ENCODE data around the gene TNF.
A peak's percentile ranks its signal among the peaks of the same experiment; 100 is the strongest.

TNF gene

DNA sequence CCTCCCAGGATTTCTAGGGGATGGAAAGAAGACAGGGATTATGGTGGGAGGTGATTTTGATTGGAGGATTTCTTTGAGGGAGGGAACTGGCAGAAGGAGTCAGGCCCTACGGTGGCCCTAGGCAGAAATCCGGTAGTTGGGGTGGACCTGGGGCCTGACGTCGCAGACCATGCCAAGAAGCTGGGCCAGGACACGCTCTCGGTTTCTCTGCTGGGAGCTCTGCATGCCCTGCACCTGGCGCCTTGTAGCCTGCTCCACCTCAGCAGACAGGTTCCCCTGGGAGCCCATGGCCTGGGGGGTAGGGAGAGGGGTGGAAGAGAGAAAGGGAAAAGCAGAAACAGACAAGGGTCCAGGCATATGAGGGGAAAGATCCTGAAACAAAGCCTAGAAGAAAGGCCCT lies 30.1 kb upstream of the TNF start:
- DNase-seq, result no peak

DNA sequence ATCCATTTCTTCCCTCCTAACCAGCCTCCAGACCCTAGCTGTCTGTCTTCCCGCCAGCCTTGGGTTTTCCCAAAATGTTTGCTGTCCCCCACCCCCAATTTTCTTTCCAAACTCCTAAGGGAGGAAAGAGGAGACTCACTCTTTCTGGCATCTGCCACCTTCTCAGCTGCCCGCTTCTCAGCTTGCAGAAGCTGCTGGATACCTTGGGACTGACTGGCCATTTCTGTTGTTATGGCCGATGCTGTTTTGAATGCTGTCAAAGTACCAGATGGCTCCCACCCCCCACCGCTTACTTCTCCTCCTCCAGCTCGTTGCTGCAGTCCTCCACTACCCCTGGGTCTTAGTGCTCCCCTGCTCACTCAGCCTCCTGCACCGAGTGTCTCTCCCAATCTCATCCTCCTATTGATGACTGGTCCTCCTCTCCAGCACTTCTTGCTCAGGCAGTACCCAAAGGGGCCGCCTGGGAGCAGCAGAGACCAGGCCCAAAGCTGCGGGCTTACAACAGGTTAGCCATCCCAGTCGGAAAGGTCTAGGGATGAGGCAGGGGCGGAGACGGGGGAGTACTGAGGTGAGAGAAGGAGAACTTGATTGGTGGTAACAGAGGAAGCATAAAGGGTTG lies 28.9 kb upstream of the TNF start, which contains the start of gene ATP6V1G2:
Gene ATP6V1G2 (minus strand): TSS at position 270 of the 619 bp plus-strand sequence. CDS start 49 bp downstream, at position 221.
- peak; percentile 87 for DNase-seq

DNA sequence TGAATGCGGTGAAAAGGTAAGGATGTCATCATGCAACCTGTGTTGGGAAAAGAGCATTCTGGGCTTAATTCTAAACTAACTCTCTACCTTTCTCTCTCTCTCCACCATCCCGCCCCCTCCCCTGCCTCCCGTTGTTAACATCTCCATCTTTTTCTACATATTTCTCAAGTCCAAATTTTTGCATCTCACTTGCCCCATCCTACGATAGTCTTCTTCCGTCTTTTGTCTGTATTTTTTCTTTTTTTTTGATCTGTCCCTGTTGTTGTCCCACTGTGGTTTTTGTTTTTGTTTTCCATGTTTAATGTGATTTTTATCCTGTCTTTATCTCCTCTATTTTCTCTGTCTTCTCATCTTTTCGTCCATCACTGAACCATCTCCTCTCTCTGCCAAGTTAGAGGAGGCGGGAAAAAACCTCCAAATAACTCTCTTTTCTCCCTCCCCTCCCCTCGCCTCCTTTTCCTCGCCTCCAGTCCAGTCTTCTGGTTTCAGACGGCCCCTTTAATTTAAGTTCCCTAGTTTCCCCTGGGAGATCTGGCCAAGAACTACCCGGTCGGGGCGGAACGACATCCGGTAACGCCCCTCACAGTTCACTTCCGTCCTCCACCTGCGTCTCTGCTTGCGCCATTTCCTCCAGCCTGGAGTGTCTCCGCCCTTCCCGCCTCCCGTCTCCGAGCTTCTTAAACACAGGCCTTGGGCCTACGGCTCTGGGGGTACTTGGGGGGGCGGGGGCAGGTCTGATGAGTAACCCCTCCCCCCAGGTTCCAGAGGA lies 28.2 kb upstream of the TNF start, which contains the start of gene NFKBIL1:
Gene NFKBIL1 (plus strand): TSS at position 651 of the 769 bp plus-strand sequence. CDS start 87 bp downstream, at position 738.
- DNase-seq, result peak; percentile 93

DNA sequence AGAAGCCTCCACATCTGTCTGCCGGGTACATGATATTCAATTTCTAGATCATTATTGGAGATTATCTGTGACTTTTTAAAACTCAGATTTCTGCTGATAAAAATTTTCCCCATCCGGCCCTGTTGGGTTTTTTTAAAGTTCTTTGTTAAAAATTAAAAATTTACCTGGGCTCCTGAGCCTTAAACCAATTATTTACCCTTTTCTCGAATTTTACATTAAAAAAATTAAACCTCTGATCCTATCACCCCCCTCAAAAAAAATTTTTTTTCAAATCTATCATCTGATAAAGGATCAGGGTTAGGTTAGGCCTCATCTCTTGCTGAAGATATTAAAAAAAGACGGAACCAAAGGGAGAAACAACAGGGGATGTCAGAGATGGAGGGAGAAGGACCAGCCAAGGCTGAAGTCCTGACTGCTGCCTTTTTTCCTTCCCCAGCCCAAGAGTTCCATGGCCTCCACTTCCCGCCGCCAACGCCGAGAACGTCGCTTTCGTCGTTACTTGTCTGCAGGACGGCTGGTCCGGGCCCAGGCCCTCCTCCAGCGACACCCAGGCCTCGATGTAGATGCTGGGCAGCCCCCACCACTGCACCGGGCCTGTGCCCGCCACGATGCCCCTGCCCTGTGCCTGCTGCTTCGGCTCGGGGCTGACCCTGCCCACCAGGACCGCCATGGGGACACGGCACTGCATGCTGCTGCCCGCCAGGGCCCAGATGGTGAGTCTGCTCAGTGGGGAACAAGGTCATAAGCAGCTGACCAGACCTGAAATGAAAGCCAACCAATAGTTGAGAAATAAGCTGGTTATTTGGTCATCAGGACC lies 27.4 kb upstream of the TNF start:
- DNase-seq, result no peak

DNA sequence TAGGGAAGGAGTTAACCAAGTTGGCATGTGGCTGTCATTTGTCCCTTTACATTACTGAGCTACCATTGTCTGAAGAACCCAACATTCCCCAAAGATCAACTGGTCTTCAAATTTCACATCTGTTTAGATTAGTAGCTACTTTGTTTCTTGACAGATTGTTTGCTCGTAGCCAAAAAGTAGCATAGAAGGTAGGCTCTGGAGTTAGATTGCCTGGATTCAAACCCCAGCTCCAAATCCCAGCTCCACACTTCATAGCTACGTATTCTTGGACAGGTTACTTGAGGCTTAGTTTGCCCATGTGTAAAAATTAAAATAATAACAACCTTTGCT lies 26.9 kb upstream of the TNF start:
- no peak for DNase-seq

DNA sequence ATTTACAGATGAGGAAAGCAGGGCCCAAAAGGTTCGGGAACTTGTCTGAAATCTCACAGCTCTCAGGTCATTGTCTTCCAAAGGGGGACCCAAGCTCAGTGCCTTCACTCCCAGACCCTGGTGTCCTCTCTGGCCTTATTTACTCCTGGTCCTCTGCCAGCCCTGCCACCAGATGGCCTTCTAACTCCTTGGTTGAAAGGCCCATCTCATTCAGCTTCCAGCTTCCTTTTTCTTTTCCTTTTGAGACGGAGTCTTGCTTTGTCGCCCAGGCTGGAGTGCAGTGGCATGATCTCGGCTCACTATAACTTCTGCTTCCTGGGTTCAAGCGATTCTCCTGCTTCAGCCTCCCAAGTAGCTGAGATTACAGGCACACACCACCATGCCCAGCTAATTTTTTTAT lies 24.0 kb upstream of the TNF start:
- DNase-seq, result peak; percentile 77

DNA sequence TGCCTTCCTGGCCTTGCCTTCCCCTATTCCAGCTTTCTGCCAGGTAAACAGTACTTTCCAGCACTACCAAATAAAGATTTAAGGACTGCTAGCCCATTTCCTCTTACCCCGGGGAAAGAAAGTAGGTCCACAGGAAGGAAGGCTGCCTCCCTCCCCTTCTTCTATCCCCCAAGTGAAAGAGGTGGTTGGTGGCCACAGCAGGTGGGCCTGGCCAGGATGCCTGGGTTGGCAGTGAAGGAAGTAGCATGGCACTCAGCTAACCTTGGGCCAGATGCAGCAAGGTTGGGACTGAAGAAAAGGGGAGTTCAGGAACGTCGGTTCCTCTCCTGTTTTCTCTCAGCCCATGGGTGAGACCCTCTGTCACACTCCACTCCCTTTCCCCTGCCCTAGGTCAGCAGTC lies 19.1 kb upstream of the TNF start:
- no peak for DNase-seq

DNA sequence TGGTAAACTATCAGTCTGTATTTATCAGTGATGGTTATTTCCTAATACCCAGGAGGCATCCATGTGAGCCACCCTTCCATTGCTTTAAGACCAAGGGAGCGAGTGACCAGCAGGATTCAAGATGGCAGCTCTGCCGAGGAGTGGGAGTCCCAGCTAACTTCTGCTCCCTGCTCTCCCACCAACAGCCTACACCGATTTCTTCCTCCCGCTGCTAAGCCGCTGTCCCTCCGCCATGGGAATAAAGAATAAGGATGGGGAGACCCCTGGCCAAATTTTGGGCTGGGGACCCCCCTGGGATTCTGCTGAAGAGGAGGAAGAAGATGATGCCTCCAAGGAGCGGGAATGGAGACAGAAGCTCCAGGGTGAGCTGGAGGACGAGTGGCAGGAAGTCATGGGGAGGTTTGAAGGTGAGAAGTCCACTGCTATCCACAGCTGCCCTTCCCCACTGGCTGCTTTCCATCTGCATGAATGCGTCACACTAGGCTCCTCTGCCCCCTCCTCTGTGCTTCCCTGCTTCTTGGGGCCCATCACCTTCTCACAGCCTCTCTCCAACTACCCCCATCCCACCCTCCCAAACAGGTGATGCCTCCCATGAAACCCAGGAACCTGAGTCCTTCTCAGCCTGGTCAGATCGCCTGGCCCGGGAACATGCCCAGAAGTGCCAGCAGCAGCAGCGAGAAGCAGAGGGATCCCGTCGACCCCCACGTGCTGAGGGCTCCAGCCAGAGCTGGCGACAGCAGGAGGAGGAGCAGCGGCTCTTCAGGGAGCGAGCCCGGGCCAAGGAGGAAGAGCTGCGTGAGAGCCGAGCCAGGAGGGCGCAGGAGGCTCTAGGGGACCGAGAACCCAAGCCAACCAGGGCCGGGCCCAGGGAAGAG lies 17.7 kb upstream of the TNF start:
- DNase-seq, result no peak

DNA sequence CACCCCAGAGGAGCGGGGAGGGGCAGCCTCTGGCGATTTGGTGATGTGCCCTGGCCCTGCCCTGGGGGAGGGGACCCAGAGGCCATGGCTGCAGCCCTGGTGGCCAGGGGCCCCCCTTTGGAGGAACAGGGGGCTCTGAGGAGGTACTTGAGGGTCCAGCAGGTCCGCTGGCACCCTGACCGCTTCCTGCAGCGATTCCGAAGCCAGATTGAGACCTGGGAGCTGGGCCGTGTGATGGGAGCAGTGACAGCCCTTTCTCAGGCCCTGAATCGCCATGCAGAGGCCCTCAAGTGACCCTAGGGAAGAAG lies 17.1 kb upstream of the TNF start:
- DNase-seq, result no peak

DNA sequence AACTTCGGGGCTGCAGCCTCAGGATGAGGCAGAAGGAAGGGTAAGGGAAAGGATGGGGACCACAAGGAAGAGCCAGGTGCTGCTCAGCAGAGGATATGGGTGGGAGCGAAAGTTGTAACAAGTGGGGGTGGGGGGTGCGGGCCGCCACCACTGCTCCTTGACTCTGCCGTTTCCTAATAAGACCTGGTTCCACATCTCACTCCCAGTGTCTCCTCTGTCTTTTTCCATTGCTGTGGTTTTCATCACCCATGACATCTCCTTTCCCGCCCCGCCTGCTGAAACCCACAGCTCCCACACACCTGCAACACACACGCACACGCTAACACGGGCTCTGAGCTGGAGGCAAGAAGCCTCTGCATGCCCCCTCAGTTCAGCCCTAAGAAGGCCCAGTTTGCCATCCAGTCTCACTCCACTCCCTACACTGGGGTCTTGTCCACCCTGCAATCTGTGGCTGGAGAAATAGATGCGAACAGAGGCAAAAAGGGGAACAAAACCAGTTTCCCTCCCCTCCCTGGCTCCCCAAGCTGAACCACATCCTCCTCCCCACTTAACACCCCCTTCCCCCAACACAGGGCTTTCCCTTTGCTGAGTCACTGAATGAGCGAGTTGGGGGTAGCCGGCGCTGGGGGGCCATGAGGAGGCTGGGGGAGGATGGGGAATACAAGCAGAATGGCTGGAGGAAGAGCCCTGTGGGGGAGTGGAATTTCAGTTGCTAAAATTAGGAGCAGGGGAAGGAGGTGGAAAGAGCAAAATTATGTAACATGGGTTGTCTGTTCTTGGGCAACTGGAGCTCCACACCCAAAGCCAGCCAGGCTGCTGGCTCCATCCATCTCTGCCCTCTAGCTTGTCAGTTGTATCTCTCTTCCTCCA lies 16.5 kb upstream of the TNF start:
- DNase-seq, result peak; percentile 74

DNA sequence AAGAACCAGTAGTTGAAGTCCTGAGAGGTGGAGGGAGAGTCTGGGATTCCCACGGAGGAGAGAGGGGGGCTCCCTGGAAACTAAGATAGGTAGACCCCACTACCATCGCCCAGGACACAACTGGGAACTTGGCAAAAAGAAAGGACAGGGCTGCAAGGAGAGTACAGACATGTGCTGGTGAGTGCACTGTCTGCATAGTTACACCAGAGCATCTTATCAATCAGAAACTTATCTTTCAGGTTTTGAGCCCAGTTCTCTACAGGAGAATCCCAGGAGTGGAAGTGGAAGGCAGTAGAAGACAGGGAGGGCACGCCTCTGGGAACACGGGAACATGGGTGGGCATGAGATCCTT lies 15.8 kb upstream of the TNF start:
- no peak for DNase-seq

DNA sequence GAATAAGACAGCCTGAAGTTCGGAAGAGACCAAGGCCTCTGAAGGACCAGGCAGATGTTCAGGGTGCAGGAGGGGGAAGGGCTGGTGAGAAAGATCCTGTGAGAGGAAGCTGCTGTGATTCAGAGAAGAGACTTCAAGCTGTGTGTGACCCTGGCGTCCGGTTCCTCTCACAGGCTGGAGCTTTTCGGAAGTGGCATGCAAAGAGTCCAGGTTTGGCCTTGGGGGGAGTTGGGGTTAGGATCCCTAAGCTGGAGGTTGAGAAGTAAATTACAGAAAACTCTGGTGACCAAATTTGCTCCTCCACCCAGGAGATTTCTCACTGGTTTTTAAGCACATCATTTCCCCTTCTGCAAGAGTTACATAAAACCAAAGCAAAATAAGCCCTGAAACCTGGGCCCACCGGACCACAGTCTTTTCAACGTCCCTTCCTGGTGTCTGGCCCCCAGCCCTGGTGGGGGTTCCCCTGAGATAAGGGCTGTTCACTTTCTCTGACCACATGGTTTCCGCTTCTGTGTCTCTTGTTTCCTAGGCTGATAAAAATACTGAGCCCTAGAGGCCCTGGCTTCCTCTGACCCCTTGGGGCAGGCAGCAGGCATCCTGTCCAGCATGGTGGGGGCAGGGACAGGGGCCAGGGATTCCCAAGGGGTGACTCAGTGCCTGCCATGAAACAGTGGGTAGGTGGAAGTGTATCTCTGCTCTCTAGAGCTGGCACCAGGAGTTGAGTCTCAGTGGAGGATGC lies 15.2 kb upstream of the TNF start:
- DNase-seq, result peak; percentile 62

DNA sequence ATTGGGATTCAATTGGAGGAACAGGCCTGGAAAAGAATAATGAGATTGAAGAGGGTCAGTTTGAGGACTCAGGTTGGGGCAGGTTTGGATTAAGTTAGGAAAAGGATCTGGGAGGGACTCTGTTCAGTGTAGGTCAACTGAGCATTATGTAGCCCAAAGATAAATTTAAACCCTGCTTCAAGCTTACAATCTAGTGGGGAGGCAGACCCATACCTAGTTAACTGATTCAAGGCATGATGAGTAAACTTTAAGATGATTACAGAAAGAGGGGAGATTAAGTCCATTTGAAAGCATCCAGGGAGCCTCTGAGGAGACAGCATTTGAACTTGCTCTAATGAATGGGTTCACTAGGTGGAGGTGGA lies 14.7 kb upstream of the TNF start:
- DNase-seq, result no peak

DNA sequence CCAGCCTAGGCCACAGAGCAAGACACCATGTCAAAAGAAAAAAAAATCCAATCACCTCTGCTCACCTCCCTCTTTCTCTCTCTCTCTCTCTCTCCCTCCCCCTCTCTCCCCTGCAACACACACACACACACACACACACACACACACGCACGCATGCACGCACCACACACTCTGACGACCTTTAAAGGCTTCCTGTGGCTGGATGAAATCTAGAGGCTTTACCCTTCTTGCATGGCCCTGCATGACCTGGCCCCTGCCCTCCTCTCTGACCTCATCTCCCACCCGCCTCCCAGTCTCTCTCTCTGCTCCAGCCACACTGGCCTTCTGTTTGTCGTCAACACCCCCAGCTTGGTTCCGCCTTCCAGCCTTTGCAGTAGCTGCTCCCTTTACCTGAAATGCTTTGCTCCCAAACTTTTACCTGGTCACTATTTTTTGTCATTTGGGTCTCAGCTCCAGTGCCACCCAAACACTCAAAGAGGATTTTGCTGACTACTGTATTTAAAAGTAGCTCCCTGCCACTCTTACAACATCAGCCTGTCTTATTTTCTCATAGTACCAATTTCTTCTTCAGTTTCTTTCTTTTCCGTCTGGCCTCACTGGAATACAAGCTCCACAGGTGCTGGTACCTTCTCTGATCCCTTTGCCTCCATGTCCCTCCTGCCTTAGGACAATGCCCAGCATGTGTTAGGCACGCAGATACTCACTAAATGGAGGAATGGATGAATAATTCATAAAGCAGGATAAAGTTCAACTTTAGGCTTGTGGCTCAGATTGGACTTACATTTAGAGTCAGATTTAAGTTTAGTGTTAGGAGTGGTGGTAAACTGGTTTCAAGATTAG lies 7.6 kb upstream of the TNF start:
- DNase-seq, result peak; percentile 50

DNA sequence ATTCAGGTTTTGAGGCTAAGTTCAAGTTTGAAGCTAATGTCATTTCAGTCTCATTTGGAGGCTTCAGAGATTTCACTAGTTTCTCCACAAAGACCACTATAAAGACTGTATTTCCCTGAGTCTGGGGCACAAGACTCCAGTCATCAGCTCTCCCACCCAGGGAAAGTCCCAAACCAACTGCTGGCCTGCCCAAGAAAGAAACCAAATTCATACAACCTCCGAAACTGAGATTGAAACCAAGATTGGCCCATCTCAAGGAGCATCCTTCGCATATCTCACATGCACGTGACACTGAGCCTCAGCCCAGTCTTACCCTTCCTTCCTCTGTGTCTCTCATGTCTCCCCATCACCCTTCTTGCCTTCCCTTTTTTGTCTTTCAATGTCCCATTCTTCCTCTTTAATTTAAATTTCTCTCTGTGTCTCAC lies 6.8 kb upstream of the TNF start:
- DNase-seq, result peak; percentile 88

DNA sequence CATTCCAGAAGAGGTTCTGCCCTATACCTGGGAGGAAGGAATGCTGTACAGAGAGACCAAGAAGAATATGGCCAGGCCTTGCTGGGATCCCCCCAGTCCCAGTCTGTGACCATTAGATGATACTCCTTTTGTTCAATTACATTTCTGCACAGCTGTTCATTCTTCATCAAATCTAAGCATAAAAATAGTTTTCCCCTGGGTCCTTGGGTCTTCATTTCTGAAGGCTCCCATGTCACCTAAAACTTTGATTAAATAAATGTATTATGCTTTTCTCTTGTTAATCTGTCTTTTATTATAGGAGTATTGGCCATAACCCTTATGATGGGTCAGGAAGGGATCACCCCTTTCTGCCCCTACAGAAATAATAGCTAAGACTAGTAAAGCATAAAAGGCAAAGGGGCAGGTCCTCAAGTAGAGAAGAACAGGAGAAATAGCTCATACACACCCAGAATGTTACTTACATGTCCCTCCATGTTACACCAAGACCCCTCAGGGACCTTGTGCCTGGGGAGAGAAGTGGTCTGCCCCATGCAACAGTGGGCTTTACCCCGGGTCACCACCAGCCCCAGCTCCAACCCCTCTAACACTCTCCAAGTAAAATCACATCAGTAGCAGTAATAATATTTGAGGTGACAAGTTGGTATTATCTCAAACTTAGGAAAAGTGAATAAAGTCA lies 5.4 kb upstream of the TNF start:
- no peak for DNase-seq

DNA sequence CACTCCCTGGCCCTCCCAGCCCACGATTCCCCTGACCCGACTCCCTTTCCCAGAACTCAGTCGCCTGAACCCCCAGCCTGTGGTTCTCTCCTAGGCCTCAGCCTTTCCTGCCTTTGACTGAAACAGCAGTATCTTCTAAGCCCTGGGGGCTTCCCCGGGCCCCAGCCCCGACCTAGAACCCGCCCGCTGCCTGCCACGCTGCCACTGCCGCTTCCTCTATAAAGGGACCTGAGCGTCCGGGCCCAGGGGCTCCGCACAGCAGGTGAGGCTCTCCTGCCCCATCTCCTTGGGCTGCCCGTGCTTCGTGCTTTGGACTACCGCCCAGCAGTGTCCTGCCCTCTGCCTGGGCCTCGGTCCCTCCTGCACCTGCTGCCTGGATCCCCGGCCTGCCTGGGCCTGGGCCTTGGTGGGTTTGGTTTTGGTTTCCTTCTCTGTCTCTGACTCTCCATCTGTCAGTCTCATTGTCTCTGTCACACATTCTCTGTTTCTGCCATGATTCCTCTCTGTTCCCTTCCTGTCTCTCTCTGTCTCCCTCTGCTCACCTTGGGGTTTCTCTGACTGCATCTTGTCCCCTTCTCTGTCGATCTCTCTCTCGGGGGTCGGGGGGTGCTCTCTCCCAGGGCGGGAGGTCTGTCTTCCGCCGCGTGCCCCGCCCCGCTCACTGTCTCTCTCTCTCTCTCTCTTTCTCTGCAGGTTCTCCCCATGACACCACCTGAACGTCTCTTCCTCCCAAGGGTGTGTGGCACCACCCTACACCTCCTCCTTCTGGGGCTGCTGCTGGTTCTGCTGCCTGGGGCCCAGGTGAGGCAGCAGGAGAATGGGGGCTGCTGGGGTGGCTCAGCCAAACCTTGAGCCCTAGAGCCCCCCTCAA lies 3.1 kb upstream of the TNF start, which contains the start of gene LTA:
Gene LTA (plus strand): TSS at position 249 of the 871 bp plus-strand sequence. CDS start 454 bp downstream, at position 703.
- DNase-seq, result peak; percentile 83
